SKM-1 (cell line): ENCODE data around the gene KHSRP.
"Not testable (repeated sequence)": the region's sequence is repeated elsewhere in the genome, so short reads cannot be mapped to it uniquely, and the experiment has no call there.

Experiments
- DNase-seq: peaks from one replicate; lab custom pipeline; 2025; ENCODE audit not compliant: unreplicated experiment; lab: John Stamatoyannopoulos, UW

Gene KHSRP

GRCh38 chr19:6421075-6422014, 3.3 kb downstream of the KHSRP start:
- no peak for DNase-seq

DNA sequence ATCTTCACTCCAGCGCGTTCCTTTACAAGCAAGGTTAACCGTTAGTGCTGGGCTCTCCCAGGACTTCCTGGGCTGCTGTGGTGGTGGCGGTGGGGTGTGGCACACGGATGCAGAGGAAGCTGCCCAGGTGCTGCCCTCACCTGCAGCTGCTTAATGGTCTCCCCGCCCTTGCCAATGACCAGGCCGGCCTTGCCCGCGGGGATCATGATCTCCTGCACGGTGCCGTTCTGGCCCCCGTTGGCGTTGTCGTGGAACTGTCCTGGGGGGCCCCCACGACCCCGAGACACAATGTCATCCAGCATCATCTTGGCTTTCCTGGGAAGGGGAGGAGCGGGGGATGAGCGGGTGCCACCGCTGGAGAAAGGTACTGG, 6.1 kb downstream of the KHSRP start:
- no peak for DNase-seq

DNA sequence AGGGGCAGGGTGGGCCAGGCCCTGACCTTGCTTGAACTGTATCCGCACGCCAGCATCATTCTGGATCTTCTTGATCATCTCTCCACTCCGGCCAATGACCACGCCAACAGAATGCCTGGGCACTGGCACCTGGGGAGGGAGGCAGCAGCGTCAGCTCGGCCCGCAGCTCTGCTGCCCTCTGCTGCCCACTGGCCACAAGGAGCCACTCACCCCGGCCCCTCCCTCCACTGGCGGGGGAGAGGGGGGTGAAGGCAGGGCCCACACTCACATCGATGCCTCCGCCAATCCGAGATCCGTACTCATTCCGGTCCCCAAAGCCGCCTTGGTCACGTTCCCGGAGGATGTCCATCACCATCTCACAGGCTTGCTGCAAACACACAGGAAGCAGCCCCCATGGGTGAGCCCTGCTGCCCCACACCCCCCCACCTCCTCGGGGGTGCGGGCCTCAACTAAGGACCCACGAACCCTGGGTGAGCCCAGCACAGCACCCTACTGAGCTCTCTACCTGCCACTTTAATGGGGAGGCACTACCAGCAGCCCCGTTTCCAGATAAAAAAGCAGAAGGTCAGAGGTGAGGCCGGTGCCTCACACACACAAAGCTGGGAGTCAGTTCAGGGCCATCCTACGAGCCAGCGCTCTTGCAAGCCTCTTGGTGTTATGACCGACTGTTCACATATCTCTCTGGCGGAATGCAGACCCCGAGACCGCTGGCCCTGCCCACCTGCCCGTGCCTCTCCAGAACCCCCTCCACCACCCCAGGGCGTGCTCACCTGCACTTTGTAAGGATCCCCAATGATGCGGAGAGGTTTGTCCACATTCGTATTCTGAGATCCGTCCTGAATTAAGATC, 6.7 kb downstream of the KHSRP start:
- DNase-seq: no peak

DNA sequence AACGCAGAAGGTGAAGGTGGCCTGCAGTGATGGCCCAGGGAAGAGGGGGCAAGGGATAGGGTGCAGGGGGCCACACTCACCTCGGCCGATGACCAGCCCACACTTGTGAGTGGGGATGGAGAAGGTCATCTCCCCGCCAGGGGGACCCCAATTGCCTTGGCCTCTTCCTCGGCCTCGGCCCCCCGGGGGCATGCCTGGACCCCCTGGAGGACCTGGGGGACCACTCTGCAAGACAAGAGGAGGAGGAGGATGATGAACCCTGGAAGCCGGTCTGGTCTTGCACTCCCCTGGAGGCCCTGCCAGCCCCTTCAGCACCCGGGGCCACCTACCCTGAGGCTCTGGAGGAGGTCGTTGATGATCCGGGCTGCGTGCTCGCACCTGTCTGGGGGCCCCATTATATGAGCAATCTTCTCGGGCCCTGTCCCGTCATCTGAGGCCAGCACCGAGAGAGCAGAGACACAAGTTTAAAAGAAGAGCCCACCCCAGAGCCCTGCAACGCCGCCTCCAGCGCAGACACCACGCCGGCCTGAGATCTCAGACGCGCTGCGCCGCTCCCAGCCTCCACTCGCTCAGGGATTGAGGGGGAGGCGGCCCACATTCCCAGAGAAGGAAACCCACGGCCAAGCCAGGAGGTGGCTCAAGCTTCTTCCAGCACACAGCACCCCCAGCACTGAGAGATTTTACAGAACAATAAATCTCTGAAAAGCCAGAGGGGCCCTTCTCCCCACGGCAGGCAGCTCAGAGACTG, 7.8 kb downstream of the KHSRP start:
- DNase-seq: no peak

GRCh38 chr19:6415591-6416190, 8.9 kb downstream of the KHSRP start:
- DNase-seq: no peak

- no peak for DNase-seq
These were observed 9.6 kb downstream of the KHSRP start for GRCh38 chr19:6414793-6415590.

DNA sequence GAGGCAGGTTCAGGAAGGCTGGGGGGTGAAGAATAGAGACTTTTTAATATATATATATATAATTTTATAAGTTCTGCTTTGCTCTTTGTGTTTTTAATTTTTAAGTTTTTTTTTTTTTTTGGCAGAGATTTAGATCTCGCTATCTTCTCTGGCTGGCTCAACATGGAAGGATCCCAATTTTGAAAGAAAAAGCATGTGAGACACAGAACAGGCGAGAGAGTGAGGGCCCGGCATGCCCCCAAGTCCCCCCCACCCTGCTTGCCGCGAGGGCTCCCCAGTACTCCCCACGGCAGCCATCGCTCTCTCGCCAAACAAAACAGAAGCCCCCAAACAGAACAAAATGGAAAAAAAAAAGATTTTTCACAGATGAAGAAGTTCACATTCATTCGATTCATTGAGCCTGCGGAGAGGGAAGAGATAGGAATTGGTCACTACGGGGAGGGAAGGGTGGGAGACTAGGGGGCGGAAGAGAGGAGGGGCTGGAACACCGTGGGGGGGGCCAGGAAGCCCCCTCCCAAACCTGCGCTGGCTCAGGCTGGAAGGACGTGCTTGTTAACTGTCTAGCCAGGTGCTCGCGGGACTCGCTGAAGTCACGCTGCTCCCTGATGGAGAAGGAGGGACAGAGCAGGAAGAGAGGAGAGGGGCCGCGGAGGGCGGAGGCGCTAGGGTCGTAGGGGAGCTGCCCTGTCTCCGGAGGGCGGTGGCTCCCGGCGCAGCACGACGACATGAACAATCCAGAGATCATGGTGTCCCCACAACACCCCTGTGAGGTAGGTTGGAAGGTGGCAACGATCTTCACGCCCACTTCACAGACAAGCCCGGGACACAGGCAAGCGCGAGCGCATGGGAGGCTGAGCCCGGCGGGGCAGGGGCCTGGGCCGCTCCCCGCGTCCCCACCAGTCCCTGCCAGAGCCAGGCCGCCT, 10.6 kb downstream of the KHSRP start:
- no peak for DNase-seq

- DNase-seq: no peak
These were observed 11.3 kb downstream of the KHSRP start for GRCh38 chr19:6413291-6413690.

DNA sequence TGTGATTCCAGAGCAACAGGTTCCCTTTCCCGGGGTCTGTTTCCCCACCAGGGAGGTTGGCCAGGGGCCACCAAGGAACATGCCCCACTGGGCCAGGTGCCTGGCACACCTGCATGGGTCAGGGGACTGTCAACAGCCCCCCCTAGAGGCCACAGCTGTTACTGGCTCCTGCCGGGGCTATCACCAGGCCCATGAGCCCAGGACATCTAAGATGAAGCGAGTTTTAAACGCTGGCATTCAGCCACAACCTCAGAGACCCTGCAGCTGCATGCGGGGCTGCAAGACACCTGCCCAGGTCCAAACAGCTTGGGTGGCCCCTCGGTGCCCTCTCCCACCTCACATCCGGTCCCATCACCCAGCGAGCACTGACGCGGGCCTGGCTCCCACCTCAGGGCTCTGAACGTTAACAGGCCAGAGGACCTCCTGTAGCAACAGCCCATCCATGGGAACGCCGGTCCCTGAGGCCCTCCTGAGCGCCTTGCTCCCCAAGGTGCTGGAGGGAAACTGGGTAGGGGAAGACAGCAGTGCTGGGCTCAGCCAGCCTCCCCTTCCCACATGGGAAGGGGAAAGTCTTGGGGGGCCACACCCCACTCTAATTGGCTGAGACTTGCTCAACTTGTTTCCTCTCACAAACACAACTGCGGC, 12.0 kb downstream of the KHSRP start:
- DNase-seq: no peak

GRCh38 chr19:6412061-6412446, 12.6 kb downstream of the KHSRP start:
- DNase-seq: no peak

- DNase-seq: no peak
These were observed 15.3 kb downstream of the KHSRP start for GRCh38 chr19:6409346-6409745.

- no peak for DNase-seq
These were observed 18.2 kb downstream of the KHSRP start for GRCh38 chr19:6406401-6406800.

GRCh38 chr19:6402837-6403608, 21.6 kb downstream of the KHSRP start:
- DNase-seq: no peak

DNA sequence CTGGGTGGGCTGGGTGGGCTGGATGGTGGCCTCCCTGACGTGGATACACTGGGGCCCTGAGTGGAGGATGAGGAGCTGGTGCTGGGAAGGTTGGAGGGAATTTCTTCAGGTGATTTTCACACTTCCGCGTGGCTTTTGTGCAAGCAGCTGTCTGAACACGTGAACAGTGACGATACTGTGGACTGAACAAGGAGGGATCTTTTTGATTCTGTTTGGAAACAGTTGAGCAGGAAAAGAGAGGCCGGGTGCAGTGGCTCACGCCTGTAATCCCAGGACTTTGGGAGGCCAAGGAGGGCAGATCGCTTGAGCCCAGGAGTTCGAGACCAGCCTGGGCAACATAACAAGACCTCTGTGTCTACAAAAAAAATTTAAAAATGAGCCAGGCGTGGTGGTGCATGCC, 22.6 kb downstream of the KHSRP start:
- no peak for DNase-seq

- not testable (repeated sequence) for DNase-seq
These were observed 24.3 kb downstream of the KHSRP start for GRCh38 chr19:6400062-6400944.

- DNase-seq: no peak
These were observed 28.3 kb downstream of the KHSRP start for GRCh38 chr19:6396305-6396704.

DNA sequence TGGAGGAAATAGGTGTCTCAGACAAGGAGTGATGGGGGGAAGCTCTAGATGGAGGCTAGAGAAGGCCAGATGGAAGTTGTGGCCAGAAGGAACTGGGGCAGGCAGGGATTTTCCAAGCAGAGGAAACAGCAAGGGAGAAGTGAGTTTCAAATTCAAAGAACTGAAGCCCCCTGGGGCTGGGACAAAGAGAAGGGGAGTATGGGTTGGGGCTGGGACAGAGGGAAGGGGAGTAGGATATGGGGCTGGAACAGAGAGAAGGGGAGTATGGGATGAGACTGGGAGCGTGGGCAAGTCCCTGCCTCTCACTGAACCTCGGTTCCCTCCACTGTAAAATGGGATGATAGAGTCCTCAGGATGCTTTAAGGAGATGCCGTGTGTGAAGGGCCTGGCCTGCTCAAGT, 29.8 kb downstream of the KHSRP start:
- DNase-seq: no peak
